AG20443 (cell line): ENCODE data around the gene IFIT5.
A peak's percentile ranks its signal among the peaks of the same experiment; 100 is the strongest.
"Not testable (repeated sequence)": the region's sequence is repeated elsewhere in the genome, so short reads cannot be mapped to it uniquely, and the experiment has no call there.

Experiments used
- DNase-seq: peaks from one replicate; pipeline ENCODE4 v3.0.0; 2012; ENCODE audit warnings: low spot score, mixed read lengths

Gene IFIT5

DNA sequence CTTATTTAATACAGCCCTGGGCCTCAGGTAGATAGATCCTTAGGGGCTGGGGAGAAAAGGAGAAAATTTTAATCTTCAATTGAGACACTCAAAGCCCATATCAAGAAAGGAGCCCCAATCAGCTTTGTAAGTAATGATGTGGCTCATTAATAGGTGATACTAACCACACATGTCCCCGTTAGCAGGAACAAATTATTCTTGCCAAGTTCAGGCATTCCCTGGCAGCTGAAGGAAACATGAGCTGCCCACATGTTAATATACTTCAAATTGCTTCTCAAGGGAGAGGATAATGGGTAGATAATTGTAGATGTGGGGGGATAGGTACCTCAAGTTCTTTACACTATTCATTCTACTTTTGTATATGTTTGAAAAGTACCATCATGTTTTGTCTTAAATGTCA is 14.5 kb downstream of the IFIT5 start:
- no peak for DNase-seq

DNA sequence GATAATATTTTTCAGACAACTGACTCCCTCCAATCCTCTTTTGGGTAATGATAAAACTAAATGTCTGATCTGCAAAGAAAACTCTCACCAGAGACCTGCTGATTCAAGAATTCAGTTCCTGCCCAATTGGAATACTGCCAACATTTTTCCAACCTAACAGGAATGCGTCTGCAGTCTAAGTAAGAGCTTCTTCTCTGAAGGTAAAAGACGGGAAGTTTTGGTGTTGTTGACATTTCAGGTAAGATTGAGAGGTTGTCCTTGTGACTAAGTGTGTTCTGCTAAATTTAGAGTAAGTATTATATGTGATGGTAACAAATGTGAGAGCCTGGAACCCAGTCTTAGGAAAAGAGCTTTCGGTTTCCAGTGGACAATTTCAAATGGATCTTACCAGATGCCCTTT is 17.6 kb downstream of the IFIT5 start:
- peak; percentile 29 for DNase-seq

- DNase-seq: no peak
Measured at GRCh38 chr10:89438525-89438924, 24.2 kb downstream of the IFIT5 start.

GRCh38 chr10:89440226-89441009 is 26.1 kb downstream of the IFIT5 start:
- DNase-seq: no peak

DNA sequence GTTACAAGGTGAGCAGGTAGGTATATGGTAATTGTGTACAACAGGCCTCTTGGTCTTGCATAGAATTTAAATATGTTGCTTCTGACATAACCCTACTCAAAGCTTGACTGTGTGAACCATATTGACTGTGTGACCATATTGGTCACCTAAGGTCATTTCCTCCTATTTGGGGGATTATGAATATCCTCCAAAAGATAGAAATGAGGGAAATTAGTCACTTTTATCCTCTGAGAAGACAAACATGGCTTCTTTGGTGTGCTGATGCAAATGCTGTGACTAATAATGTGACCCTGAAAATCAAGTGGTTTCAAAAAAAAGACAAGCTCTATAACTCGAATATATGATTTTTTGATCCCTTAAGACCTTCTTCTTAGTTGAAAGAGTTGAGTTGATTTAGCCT is 27.9 kb downstream of the IFIT5 start:
- no peak for DNase-seq

DNA sequence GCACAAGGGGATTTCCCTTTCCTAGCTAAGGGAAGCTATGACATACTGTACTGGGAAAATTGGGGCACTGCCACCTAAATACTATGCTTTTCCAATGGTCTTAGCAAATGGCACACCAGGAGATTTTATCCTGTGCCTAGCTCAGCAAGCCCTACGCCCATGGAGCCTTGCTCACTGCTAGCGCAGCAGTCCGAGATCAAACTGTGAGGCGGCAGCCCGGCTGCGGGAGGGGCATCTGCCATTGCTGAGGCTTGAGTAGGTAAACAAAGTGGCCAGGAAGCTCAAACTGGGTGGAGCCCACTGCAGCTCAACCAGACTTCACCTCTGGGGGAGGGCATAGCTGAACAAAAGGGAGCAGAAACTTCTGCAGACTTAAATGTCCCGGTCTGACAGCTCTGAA is 30.5 kb downstream of the IFIT5 start:
- not testable (repeated sequence) for DNase-seq

GRCh38 chr10:89450901-89451300 is 36.5 kb downstream of the IFIT5 start:
- DNase-seq: no peak

- DNase-seq: no peak
Measured at GRCh38 chr10:89452193-89452592, 37.8 kb downstream of the IFIT5 start.

- no peak for DNase-seq
Measured at GRCh38 chr10:89454561-89455347, 40.4 kb downstream of the IFIT5 start.

DNA sequence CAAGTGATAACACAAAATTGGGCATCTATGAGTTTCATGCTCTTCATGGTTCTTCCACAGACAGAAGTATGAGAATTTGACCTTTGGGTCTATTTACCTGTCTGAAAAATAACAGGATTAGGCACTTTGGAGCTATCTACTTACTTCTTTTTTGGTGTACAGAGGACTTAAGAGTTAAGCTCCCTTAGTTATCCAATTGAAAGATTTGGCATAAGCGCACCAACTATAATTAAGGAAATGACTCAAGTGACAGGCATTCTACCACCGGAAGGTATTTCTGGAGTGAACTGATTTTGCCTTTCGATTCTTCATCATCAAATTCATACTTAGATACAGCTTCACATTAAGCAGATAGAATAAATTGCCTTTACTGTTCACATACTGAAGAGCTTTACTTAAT is 43.9 kb downstream of the IFIT5 start:
- peak; percentile 47 for DNase-seq

DNA sequence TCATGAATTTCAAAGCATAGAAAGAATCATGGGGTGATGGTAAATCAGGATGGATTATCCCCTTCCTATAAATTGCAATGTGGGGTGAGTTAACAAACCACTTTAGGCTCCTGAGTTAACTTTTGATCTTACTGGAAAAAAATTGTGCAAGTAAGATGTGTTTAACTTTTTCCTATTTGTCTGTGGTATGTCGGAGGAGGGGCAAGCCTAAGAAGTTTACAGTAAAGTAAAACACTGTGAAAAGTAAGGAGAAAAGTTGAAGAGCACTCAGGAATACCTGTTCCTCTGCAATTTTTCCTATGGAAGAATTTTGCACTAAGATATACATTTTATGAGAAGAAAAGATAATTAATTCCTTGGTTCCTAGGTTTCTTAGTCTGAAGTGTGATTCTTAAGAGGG is 44.4 kb downstream of the IFIT5 start:
- DNase-seq: no peak

- no peak for DNase-seq
Measured at GRCh38 chr10:89463846-89464537, 49.6 kb downstream of the IFIT5 start.

DNA sequence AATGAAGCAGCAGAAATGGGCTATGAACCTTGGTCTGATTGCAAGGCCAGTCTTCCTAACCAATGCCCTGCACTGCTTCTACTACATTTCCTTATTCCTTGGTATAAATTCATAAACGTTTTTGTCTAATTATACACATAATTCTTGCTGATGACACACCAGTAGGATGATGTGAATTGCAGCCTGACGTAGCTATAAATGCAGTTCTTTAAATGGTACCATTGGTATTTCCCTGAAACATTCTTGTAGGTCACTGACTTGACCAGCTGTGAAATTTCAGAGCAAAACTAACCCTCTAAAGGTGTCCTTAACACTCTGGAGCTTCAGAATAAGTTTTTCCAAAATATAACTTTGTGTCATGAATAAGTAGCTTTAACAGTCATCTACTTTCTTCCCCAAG is 50.8 kb downstream of the IFIT5 start:
- no peak for DNase-seq

- DNase-seq: peak; percentile 41
Measured at GRCh38 chr10:89466599-89467035, 52.2 kb downstream of the IFIT5 start.

DNA sequence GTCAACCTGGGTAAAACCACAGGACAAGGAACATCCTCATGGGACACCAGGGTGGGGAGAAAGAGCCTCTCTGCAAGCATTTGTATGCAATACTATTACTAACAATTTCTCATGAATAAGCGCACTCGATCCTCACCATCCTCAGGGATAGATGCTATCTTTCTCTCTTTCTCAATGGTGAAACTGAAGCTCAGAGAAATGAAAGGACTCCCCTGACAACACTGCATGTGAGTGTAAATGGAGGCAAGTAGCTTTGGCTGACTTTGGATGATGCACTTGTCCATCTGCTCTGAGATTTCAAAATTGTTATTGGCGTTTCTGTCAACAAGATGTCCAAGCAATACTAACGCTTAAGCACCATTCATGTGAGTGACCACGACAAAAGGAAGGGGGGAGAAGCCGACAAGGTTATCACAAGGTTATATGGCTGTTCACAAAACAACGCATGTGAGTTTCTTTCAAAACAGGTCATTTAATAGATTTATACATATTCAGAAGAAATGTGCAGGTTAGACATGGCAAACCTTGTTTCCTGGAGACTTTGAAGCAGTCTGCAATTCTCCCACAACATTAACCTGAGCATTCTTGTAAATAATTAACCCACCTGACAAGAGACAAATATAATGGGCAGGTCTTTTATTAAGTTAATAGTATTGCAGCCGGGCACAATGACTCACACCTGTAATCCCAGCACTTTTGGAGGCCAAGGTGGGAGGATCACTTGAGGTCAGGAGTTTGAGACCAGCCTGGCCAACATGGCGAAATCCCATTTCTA is 54.0 kb downstream of the IFIT5 start:
- no peak for DNase-seq

DNA sequence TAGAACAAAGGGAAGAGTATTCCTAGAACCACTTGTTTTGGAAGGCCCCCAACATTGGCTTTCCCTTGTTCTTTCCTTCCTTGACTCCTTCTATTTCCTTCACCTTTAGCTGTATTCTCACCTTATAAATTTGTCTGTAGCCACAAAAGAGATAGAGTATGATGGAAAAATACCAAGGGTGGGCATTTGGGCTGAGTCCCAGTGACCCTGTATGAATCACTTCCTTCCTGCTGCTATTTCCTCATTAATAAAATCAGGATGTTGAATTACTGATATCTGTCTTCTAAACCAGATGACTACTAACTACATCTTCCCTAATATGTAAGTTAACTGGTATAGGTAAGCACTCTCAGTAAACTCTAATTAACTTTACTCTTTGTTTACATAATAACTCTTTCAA is 55.1 kb downstream of the IFIT5 start:
- no peak for DNase-seq
